Measurements from ENCODE around the gene CPT1A.

DNA sequence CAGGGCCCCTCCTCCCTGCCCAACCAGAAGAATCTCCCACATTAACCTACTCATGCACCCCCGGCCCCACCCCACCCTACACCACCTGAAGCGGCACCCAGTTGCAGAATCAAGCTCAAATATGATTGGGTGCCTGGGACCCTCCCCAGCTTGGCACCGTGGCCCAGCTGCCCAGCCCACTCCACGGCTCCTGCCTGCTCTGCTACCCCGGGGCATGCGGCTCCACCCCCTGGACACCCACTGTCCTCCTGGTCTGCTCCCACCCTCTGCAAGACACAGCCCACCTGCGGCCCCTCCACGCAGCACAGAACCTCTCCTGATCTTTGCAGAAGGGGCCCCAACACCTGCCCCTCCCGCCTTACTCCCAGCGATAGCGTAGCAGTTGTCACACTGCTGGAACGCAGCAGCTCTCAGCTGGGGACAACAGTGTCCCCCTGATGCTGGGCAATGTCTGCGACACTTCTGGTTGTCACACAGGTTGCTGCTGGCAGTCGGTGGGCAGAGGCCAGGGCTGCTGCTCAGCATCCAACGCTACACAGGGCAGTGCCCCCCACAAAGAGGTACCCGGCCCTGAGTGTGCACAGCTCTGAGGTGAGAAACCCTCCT is 58.4 kb downstream of the CPT1A start:
- TF ChIP-seq, protein P1, sequence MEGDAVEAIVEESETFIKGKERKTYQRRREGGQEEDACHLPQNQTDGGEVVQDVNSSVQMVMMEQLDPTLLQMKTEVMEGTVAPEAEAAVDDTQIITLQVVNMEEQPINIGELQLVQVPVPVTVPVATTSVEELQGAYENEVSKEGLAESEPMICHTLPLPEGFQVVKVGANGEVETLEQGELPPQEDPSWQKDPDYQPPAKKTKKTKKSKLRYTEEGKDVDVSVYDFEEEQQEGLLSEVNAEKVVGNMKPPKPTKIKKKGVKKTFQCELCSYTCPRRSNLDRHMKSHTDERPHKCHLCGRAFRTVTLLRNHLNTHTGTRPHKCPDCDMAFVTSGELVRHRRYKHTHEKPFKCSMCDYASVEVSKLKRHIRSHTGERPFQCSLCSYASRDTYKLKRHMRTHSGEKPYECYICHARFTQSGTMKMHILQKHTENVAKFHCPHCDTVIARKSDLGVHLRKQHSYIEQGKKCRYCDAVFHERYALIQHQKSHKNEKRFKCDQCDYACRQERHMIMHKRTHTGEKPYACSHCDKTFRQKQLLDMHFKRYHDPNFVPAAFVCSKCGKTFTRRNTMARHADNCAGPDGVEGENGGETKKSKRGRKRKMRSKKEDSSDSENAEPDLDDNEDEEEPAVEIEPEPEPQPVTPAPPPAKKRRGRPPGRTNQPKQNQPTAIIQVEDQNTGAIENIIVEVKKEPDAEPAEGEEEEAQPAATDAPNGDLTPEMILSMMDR (conservative IDR thresholded peaks at IDR 0.05 in 1 of 2, IDR thresholded peaks at IDR 0.05 in 1 of 2; ENCODE audit: extremely low read depth in 1 of 2, insufficient read depth in 1 of 2, low read depth in 1 of 2, low read length in 2 of 2): no peak
- TF ChIP-seq EZH2 (IDR thresholded peaks at IDR 0.05; ENCODE audit: borderline replicate concordance, low read length): no peak
